ENCODE results near the gene SRGAP1. TPM values are rescaled to one million over a fixed set of nuclear protein-coding genes. Genes with fewer than 3 reads are reported as not detected.

SRGAP1 gene
- total and polyA plus RNA-seq, 2 of the 4 experiments (the other 2 are of a cell fraction), result 10.0 to 10.2 TPM

DNA sequence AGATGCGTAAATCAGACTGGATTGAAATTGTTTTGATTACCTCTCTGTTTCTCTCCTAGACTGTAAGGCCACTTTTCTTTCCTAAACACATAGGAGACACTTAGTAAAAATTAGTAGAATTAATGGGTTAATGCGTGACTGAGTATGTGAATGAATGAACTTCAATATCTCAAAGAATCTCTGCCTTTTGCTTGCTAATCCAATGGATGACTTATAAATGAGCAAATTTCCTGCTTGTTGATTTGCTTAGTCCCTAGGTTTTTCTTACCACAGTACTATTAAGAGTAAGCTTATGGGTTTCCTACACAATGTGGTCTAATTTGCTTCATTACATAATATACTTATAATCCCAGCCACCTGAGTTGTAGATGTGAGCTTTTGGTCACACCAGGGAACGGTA lies 164.1 kb downstream of the SRGAP1 start:
- H3K4ac ChIP-seq (ENCODE audit: low read depth, low read length), result peak overlapping the region; percentile 77; the same call in 1 of the 2 replicates
- DNase-seq, result no peak
- peak overlapping the region; percentile 22; the same call in 1 of the 2 replicates for H4K5ac ChIP-seq (ENCODE audit: low read depth, low read length)
- H2BK5ac ChIP-seq (ENCODE audit: low read depth, low read length, poor library complexity, severe bottlenecking), result peak overlapping the region; percentile 97
- peak overlapping the region in 1 of 2 experiments; percentile 47; a peak in 1 of 4 replicates for H4K8ac ChIP-seq (ENCODE audit: low read depth in 2 of 2, low read length in 2 of 2)
- no peaks in the 10 kb centered on the region; the same call in 1 of the 2 replicates for H3K36me3 ChIP-seq (ENCODE audit: control insufficient read depth, insufficient read depth, low read length)
- H2BK20ac ChIP-seq (ENCODE audit: low read depth, low read length), result peak overlapping the region; percentile 60; the same call in 1 of the 2 replicates
- H2BK120ac ChIP-seq (ENCODE audit: low read depth, low read length), result peak overlapping the region; percentile 92
- ATAC-seq (ENCODE audit: low read depth), result no peak
- peaks cover 31 to 63% of the 10 kb centered on the region in 2 experiments for H3K79me1 ChIP-seq (ENCODE audit: low read depth in 1 of 2, low read length in 2 of 2)
- dilution Hi-C loops (cut with HindIII; ENCODE audit: low sequenced_read_pairs, unreplicated experiment), result no loop called here
- H2AK5ac ChIP-seq (ENCODE audit: low read depth, low read length), result no peak overlapping the region
- H3K4me2 ChIP-seq (ENCODE audit: low read depth, low read length), result peak overlapping the region; percentile 6; the same call in 1 of the 2 replicates
- ChIA-PET CTCF (interaction anchor here (0.5 to 1.1 kb wide), 2 partner anchors 13 to 1502 kb away, joined by 3 read pairs; no protein-coding TSS in a partner anchor), POLR2A (ENCODE audit: unreplicated experiment) (no interaction called here)
- H3K9me1 ChIP-seq (ENCODE audit: insufficient read depth, low read length), result peaks cover 16% of the 10 kb centered on the region; the same call in 1 of the 2 replicates
- peak overlapping the region; percentile 67; the same call in 1 of the 2 replicates for H3K18ac ChIP-seq (ENCODE audit: low read depth, low read length)
- H2AFZ ChIP-seq (replicated peaks; ENCODE audit: low read length, poor library complexity), result no peak overlapping the region
- no peaks in the 10 kb centered on the region for H4K20me1 ChIP-seq (ENCODE audit: insufficient read depth, low read length)
- H3K9me3 ChIP-seq (ENCODE audit: control insufficient read depth, insufficient read depth, low read length), result no peaks in the 10 kb centered on the region
- no peak overlapping the region for H2AK9ac ChIP-seq (replicated peaks; ENCODE audit: low read depth, low read length, poor library complexity)
- H3K4me1 ChIP-seq (ENCODE audit: control insufficient read depth, insufficient read depth, low read length), result peaks cover 20% of the 10 kb centered on the region
- no peaks in the 10 kb centered on the region for H3K27me3 ChIP-seq (ENCODE audit: control insufficient read depth, insufficient read depth, low read length)
- peak overlapping the region; percentile 66 for H4K91ac ChIP-seq (ENCODE audit: insufficient read depth, low read depth, low read length)
- WGBS, 2 experiments (ENCODE audit: extremely low coverage in 2 of 2, insufficient read length in 1 of 2), result no CpG with 5 or more reads among the region's 3 CpGs
- no peak overlapping the region for H3K4me3 ChIP-seq (ENCODE audit: insufficient read depth, low read depth, low read length)
- H3K27ac ChIP-seq (ENCODE audit: insufficient read depth, low read length), result peak overlapping the region; percentile 44; the same call in 1 of the 2 replicates
- H3K14ac ChIP-seq (replicated peaks; ENCODE audit: low read depth, low read length), result peak overlapping the region; percentile 58; the same call in 1 of the 2 replicates
- in situ Hi-C loops (cut with MboI; ENCODE audit: low sequenced_read_pairs), result no loop called here
- H3K9ac ChIP-seq (ENCODE audit: low read depth, low read length), result no peak overlapping the region
- no TSS peak for BruUV-seq (replicated peaks)
- intact Hi-C loops (cut with micrococcal nuclease), result loop anchor here (5.0 kb wide), 1 partner anchor 161 kb away; no protein-coding TSS in a partner anchor
- H3K23ac ChIP-seq (ENCODE audit: low read depth, low read length), result peak overlapping the region; percentile 8; the same call in 1 of the 2 replicates
- H2BK15ac ChIP-seq (ENCODE audit: low read depth, low read length), result peak overlapping the region; percentile 63; the same call in 1 of the 3 replicates
- 0 out of 2 replicates have a peak overlapping the region, but pooled peaks have one; percentile 9 for H3K56ac ChIP-seq (ENCODE audit: extremely low read depth, insufficient read depth, low read length)
- TF ChIP-seq RCOR1 (IDR thresholded peaks at IDR 0.05; ENCODE audit: insufficient replicate concordance, low read length) (no peak), RAD21 (IDR thresholded peaks at IDR 0.05; ENCODE audit: low read length) (no peak), USF2 (IDR thresholded peaks at IDR 0.05; ENCODE audit: low read depth, low read length) (no peak), BHLHE40 (IDR thresholded peaks at IDR 0.05; ENCODE audit: low read depth, low read length) (no peak), MAZ (IDR thresholded peaks at IDR 0.05; ENCODE audit: borderline replicate concordance, low read depth, low read length) (no peak), MAFK (IDR thresholded peaks at IDR 0.05; ENCODE audit: low read depth, low read length) (no peak), CHD1 (IDR thresholded peaks at IDR 0.05; ENCODE audit: low read depth, low read length) (no peak), RFX5 (IDR thresholded peaks at IDR 0.05; ENCODE audit: low read depth, low read length) (no peak), POLR2A (IDR thresholded peaks at IDR 0.05; ENCODE audit: low read depth, low read length) (no peak), FOS (IDR thresholded peaks at IDR 0.05; ENCODE audit: low read depth, low read length) (no peak), MXI1 (IDR thresholded peaks at IDR 0.05; ENCODE audit: borderline replicate concordance, low read depth, low read length) (no peak), NFE2L2 (IDR thresholded peaks at IDR 0.05; ENCODE audit: low read depth, low read length) (no peak)
